ENCODE data around the gene PKNOX2. TPM values are rescaled to one million over a fixed set of nuclear protein-coding genes. Genes with fewer than 3 reads are reported as not detected.

The PKNOX2 gene
- total RNA-seq, 6 experiments from 2014 or later = 0.09 to 0.31 (median 0.14) TPM

DNA sequence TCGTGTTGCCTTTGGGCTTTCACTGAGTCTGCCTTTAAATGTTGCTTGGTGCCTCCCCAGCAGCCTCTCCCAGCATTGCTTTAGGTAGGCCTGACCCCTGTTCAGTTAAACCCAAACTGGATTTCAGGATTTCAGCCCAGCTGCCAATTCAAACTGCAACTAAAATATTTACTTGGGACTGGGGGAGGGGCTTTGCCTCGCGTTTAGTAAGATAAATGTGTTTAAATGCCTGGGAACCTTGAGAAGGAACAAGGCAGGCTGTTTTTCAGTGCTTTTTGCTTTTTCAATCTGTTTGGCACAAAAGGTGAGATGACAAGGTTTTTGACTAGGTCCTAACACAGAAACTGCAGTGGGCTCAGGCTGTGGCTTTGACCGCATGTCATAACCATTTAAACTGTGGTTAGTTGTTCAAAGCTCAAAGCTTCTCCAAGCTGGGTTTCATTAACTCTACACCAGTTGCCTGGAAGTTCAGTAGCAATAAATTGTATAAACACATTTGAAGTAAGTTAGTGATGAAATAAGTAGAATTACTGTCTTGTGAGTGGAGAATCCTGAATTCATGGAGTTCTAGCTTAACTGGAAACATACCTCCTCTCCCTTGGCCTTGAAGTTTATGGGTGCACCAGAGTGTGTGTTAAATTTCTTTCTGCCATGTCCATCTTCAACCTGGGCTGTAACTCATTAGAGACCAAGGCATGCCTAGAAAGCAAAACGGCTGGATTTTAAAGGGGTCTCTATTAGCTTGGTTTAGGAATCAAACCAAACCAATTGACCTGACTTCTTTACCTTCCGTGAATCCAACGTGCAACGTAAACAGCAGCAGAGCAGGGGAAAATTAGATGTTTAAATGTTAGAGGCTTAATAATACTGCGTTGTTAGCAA lies 3.6 kb downstream of the PKNOX2 start:
- WGBS (ENCODE audit: insufficient coverage, low coverage, low lambda C conversion rate, missing lambda C conversion rate) = 62% methylated on average over 9 of the region's 9 CpGs
- peak; percentile 18 to 57 (median 41) for ATAC-seq
- Histone ChIP-seq H3K9me3 (no peaks in the 10 kb centered on the region), H3K27me3 (peaks cover 0 to 7% of the 10 kb centered on the region in 2 donors), H3K4me3 (no peak overlapping the region), H3K27ac (peak overlapping the region in 1 of 3 donors; percentile 33), H3K36me3 (no peaks in the 10 kb centered on the region), H3K4me1 (peaks cover 0 to 26% (median 5%) of the 10 kb centered on the region in 4 donors)
- DNase-seq = peak in 1 of 3 donors; percentile 62
- TF ChIP-seq, protein P1, sequence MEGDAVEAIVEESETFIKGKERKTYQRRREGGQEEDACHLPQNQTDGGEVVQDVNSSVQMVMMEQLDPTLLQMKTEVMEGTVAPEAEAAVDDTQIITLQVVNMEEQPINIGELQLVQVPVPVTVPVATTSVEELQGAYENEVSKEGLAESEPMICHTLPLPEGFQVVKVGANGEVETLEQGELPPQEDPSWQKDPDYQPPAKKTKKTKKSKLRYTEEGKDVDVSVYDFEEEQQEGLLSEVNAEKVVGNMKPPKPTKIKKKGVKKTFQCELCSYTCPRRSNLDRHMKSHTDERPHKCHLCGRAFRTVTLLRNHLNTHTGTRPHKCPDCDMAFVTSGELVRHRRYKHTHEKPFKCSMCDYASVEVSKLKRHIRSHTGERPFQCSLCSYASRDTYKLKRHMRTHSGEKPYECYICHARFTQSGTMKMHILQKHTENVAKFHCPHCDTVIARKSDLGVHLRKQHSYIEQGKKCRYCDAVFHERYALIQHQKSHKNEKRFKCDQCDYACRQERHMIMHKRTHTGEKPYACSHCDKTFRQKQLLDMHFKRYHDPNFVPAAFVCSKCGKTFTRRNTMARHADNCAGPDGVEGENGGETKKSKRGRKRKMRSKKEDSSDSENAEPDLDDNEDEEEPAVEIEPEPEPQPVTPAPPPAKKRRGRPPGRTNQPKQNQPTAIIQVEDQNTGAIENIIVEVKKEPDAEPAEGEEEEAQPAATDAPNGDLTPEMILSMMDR (IDR thresholded peaks at IDR 0.05) = no peak
- no peak for TF ChIP-seq POLR2A (IDR thresholded peaks at IDR 0.05)
- intact Hi-C loops (cut with DNase I) = loop anchor here in 1 of 2 donors (10.0 kb wide), 1 partner anchor 177 kb away; no protein-coding TSS in a partner anchor

DNA sequence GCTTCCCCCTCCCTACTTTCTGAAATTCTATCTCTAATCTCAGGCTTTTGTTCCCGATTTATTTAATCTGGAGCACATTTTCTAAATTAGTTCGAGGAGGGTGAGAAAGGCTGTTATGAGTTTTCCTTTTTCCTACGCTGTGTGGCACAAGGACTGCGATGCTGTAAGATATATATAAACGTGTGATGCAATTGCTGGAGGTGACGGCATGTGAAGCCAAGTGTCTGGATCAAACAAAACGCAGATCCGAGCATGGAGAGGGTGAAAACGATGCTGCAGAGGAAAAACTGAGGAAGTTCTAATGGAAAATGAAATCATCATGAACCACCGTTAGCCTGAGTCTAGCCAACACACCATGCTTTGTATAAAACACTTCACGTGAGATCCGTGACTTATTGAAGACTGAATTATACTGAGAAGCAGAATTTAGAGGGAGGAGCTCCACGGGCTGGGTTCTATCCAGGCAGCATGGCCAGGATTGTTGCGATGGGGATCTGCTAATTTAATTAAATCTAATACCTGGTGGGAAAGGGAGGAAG lies 4.4 kb downstream of the PKNOX2 start:
- Histone ChIP-seq H3K36me3 (no peaks in the 10 kb centered on the region), H3K27ac (no peak overlapping the region), H3K4me3 (no peak overlapping the region), H3K27me3 (peaks cover 0 to 7% of the 10 kb centered on the region in 2 donors), H3K4me1 (peaks cover 0 to 26% (median 5%) of the 10 kb centered on the region in 4 donors), H3K9me3 (no peaks in the 10 kb centered on the region)
- no peak for DNase-seq
- ATAC-seq = no peak
- intact Hi-C loops (cut with DNase I) = loop anchor here in 1 of 2 donors (10.0 kb wide), 1 partner anchor 176 kb away; no protein-coding TSS in a partner anchor
- WGBS (ENCODE audit: insufficient coverage, low coverage, low lambda C conversion rate, missing lambda C conversion rate) = 66% methylated on average over 14 of the region's 14 CpGs
- no peak for TF ChIP-seq POLR2A (IDR thresholded peaks at IDR 0.05)
- TF ChIP-seq, protein P1 (IDR thresholded peaks at IDR 0.05) = no peak

DNA sequence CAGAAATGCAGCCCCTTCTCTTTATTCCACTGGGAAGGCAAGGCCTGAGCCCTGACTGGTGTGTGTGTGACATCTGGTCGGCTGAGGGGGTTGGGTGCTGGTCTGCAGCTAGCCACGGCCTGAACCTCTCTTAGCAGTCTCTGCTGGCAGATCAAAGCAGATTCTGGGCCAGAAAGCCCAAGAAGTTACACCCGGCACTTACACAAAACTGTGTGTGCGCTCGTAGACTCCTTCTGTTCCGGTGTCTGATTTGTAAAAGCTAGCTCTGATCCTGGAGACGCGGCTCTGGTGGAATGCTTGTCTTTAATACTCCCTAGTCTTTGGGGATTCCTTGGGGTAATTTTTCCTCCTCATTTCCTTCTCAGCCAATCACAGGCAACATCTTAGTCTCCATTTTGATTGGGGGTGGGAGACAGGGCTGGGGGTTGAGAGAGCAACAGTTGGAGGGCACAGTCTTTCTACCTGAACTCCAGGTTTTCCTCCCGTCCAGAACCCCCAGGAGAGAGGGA lies 5.5 kb downstream of the PKNOX2 start:
- no peaks in the 10 kb centered on the region for H3K36me3 ChIP-seq
- H3K4me1 ChIP-seq = peaks cover 0 to 26% (median 5%) of the 10 kb centered on the region in 4 donors
- TF ChIP-seq, protein P1 (IDR thresholded peaks at IDR 0.05) = no peak
- no peak for TF ChIP-seq POLR2A (IDR thresholded peaks at IDR 0.05)
- no peak overlapping the region for H3K27ac ChIP-seq
- 81% methylated on average over 8 of the region's 9 CpGs for WGBS (ENCODE audit: insufficient coverage, low coverage, low lambda C conversion rate, missing lambda C conversion rate)
- H3K4me3 ChIP-seq = no peak overlapping the region
- DNase-seq = no peak
- no peaks in the 10 kb centered on the region for H3K9me3 ChIP-seq
- ATAC-seq = no peak
- H3K27me3 ChIP-seq = peaks cover 0 to 7% of the 10 kb centered on the region in 2 donors
- intact Hi-C loops (cut with DNase I) = no loop called here

DNA sequence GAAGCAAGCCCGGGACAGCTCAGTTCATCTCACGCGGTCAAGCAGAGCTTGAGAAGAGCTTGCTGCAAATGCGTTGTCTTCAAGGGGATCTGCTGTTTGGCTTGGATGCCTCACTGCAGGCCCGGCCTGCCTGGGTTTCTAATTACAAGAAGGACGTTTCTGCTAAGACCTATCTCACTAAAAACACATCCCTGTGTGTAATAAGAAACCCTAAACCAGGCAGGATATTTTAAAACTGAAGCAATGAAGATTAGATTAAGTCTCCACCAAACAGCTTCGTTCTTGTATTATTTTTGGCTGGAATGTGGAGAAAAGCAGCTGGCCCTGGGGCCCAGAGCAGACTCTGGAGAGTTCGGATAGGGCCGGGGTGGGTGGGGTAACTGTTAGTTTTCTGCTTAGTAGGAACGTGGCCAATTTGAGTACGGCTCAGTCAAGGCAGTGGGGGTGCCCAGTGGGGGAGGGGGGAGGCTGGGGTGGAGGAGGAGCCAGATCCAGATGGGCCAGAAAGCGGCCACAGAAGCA lies 6.0 kb downstream of the PKNOX2 start:
- TF ChIP-seq, protein P1 (IDR thresholded peaks at IDR 0.05) = no peak
- no peak for TF ChIP-seq POLR2A (IDR thresholded peaks at IDR 0.05)
- no peak overlapping the region for H3K4me3 ChIP-seq
- peak in 1 of 4 donors; percentile 19 for ATAC-seq
- 32% methylated on average over 10 of the region's 12 CpGs for WGBS (ENCODE audit: insufficient coverage, low coverage, low lambda C conversion rate, missing lambda C conversion rate)
- no peaks in the 10 kb centered on the region for H3K9me3 ChIP-seq
- peaks cover 0 to 22% (median 5%) of the 10 kb centered on the region in 4 donors for H3K4me1 ChIP-seq
- no peaks in the 10 kb centered on the region for H3K36me3 ChIP-seq
- H3K27ac ChIP-seq = no peak overlapping the region
- DNase-seq = no peak
- intact Hi-C loops (cut with DNase I) = no loop called here
- H3K27me3 ChIP-seq = peaks cover 0 to 7% of the 10 kb centered on the region in 2 donors
